IPS DF 4.7 (cell line): ENCODE data around the gene RAB6A.
A peak's percentile ranks its signal among the peaks of the same experiment; 100 is the strongest.
"Not testable (repeated sequence)": the region's sequence is repeated elsewhere in the genome, so short reads cannot be mapped to it uniquely, and the experiment has no call there.

Experiments
- DNase-seq: peaks from one replicate; pipeline ENCODE4 v3.0.0-alpha.2; 2013; ENCODE audit warnings: low spot score; ENCODE audit errors: extremely low read depth

RAB6A gene

DNA sequence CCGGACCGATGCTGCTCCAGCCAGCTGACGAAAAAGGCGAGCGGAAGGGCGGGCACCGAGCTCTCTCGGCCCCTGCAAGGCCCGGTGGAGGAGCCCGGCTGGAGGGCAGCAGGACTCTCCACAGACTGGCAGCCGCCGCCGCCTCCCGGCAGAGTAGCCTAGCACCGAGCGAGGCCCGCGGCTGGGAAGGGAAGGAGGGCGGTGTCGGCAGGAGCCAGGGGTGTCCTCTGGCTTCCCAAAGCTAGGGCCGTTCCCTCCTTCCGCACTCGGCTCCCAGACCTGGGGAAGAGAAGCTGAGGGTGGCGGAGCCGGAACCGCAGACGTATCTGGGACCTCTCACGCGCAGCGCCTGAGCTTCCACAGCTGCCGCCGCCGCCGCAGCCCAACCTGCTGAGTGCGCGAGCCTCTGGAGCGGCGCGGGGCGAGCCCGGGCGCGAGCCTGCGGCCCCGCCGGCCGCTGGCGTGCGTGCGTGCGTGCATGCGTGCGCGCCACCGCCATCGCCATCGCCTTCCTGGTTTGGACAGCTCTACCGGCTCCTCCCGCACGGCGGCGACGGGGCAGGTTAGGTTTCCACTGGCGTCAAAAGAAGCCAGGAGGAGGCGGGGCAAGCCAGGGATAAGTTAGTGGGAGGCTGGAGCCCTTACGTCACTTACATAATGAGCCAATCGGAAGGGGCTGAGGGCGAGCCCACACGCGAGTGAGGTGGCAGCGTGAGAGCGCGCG, at the start of gene RAB6A:
Gene RAB6A, minus strand, starts transcription at position 396 of the 724 bp plus-strand sequence. CDS start 439 bp downstream, outside the sequence.
- peak; percentile 98 for DNase-seq

DNA sequence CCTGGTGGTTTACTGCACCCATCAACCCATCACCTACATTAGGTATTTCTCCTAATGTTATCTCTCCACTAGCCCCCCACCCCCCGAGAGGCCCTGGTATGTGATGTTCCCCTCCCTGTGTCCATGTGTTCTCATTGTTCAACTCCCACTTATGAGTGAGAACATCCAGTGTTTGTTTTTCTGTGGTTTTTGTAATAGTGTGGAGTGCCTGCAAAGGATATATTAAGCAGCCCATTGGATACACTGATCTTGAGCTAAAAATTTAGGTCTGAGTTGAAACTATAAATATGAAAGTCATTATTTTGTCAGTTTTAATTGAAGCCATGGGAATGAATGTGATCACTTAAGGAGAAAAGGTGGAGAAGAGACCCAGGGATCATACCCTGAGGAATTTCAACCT, 49.8 kb upstream of the RAB6A start:
- no peak for DNase-seq

DNA sequence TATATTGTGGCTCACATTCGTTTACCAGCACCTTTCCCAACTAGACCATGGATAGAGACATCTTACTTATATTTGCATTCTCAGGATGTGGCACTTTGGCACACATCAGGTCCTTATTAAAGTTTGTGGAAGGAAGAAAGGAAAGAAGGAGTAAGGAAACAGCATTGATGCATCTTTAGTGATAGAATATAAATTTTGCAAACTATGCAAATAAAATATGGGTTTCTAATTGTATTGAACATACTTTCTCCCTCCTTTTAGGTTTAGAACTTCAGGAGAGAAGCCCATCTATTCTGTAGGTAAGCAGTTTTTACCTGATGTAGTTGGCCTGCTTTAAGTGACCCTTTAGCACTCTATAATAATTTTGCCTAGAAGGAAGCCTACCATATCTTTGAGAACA, 47.2 kb upstream of the RAB6A start:
- DNase-seq = no peak

DNA sequence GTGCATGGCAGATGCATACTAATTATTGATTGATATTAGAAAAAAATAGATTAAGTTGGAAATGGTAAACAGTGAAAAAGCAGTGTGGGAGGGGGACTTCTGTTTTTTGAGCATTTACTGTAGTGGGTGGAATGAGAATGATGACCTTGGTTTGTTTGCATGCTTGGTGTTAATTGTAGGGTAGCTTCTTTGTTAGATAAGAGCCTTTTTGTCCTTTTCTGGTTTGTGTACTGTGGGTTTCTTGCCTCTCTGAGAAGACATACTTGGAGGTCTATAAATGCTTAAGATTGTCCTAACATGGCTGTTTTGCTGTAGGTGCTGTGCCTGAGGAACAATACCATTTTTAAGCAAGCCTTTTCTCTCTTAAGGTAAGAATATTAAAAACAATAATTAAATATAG, 43.8 kb upstream of the RAB6A start:
- no peak for DNase-seq

DNA sequence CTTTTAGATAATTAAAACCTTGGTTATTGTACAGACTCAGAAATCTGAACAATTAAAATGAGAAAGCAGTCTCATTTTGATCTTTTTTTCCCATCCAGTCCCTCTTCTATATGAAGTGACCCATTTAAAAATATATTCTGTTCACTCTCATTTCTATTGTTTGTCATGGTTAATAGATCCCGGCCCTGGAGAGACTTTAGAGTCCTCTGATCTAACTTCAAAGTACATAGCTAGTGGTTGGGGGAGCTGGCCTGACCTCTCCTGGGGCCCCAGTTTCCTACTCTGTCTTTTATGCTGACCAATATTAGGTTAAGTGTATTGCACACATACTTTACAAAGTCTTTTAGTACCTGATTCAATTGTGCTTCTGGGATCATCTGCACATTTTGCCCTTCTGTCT, 40.3 kb upstream of the RAB6A start:
- no peak for DNase-seq

DNA sequence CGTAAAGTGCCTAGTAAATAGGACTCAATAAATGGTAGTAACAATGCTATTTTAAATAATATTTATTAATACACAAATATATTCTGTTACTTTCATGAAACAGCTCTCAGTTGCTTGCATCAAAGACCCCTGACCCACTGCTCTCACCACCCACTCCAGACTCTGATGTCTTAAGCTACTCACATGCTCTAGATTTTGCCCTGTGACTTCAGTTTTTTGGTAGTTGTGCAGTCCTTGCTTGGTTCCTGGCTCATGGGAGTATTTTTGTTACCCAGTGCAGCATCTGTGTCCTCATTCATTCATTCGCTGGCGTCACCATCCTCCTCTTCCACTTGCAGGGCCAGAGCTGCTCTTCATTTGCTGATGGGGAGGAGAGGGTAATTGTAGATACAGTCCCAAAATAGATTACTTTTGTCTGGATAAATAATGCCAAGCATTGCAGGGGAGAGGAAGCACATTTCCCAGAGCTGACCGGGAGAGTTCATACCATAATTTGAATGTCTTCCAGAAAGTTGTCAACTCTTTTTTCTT, 39.5 kb upstream of the RAB6A start:
- DNase-seq = no peak

DNA sequence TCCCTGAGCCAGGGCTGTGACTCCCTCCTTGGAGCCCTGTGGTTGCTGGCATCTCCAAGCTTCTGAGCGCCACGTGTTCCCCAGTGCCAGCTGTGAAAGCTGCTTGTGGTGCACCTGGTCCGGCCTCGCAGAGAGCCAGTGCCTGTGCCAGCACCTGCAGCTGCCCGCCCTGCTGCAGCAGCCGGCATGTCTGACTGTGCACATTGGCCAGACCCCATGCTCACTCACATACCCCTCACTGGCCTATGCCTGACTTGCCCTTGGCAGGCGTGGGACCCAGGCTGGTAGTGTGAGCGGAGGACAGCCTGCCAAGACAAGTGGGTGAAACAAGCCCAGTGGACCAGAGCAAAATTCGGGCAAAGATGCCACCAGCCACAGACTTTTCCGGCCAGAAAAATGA, 36.6 kb upstream of the RAB6A start:
- DNase-seq = no peak

DNA sequence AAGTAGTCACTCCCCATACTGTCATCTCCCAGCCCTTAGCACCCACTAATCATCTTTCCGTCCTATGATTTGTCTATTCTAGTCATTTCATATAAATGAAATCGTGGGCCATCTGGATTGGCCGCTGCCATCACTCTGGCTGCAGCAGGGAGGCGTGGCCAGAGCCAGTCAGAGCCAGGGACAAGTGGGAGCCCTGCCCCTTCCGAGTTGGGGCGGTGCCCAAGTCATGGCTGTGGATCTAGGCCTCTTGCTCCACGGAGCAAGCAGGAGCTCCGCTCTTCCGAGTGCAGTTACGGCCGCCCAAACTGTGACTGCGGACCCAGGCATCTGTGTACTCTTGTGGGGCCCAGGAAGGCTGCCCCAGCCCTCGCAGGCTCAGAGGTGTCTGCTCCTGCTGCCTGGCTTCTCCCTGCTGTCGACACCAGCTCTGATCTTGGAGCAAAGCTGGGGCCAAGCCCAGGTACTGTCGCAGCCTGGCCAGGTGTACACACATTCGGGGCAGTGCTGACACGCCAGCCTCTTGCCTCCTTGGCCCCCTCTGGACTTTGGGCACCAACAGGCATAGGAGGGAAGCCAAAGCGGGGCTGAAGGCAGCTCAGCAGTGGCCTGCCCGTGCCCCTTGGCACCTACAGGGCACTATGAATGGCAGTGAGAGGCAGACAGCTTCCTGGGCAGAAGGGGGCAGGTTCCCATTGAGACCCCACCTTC, 35.2 kb upstream of the RAB6A start:
- DNase-seq = no peak

DNA sequence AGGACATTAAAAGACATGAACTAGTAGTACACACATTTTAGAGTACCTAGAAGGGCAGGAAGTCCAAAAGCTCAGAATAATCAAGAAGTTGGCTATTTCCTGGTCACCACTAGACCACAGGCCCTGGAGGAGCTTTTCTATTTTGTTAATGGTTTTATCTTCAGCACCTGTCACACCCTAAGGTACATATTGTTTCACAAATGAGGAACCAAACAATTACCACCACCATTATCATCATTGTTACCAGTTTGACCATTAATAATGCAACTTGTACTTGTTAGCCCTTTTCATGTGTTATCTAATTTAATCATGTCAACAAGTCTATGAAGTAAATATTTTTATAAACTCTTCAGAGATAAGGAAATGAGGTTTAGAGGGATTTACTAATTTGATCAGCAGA, 31.7 kb upstream of the RAB6A start:
- no peak for DNase-seq

DNA sequence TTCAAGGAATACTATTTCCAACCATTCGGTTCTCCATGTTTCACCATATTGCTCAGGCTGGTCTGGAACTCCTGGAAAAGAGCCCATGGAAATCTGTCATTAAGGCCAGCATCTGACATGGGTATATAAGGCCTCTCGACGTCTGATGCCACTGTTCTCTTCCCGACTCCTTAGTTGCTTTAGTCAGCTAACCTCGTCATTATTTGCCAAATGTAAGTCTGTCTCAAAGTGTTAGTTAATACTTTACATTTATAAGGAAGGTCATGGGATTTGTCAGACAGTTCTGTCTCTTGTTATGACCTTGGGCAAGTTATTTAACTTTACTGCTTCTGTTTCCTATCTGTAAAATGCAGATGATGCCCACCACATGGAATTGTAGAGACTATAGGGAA, 28.4 kb upstream of the RAB6A start:
- DNase-seq = no peak

DNA sequence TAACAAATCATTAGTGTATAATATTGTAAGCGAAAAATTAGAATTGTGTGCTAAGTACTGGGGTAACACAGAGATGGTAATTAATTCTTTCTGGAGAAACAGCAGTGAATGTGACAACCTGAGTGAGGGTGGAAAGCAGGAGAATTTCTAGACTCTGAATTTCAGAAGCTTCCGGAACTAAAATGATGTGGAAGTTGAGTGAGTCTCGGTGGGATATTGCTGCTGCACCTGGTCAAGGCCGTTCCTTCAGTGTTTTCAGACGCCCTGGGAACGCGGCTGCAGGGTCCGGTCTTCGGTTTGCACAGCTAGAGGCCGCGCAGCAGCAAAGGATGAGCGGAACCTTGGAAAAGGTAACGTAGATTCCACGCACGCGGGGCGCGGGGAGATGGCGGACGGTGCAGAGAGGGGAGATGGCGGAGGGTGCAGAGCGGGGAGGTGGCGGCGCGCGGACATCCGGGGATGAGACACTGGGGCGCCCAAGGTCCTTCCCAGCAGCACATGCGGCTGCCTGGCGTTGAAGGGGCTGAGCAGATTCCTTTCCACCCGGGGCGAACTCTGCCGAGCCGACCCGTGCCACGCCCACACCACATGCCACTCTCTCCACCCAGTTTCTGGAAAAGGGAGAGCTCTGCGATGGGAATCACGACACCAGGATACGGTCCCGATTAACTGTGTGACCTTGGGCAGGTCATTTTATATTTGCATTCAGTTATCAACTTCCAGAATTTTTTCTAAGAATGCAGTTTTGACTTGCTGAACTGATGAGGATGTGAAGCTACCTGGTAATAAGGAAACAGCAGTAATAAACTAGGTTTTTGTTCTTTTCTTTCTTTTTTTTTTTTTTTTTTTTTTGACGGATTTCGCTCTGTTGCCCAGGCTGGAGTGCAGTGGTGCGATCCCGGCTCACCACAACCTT, 27.0 kb upstream of the RAB6A start, which contains the start of gene MRPL48:
Gene MRPL48, plus strand, starts transcription at position 232 of the 916 bp plus-strand sequence. Its CDS starts 98 bp downstream, at position 330.
- peak; percentile 38 for DNase-seq

DNA sequence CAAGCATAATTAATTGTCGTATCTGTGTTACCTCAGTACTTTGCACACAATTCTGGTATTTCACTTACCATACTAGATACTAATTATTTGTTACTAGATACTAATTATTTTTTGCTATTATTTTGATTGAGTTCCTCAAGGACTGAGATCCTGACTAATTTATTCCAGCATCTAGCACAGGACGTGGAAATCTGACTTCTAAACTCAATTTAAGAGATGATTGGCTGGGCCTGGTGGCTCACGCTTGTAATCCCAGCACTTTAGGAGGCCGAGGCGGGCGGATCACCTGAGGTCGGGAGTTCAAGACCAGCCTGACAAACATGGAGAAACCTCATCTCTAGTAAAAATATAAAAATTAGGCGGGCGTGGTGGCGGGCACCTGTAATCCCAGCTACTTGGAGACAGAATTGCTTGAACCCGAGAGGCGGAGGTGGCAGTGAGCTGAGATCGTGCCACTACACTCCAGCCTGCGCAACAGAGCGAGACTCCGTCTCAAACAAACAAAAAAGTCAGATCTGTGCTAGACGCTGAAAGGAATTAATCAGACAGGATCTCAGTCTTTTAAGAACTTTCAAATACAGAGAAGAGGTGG, 26.3 kb upstream of the RAB6A start:
- no peak for DNase-seq

DNA sequence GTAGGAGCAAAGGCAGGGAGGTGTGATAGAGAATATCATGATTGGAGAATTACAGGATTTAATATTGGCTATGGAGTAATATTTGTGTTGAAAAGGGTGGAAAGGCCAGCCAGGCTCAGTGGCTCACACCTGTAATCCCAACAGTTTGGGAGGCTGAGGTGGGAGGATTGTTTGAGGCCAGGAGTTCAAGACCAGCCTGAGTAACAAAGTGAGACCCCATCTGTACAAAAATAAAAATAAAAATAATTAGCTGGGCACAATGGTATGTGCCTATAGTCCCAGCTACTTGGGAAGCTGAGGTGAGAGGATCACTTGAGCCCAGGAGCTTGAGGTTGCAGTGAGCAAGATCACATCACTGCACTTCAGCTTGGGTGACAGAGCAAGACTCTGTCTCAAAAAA, 24.6 kb upstream of the RAB6A start:
- DNase-seq = not testable (repeated sequence)

DNA sequence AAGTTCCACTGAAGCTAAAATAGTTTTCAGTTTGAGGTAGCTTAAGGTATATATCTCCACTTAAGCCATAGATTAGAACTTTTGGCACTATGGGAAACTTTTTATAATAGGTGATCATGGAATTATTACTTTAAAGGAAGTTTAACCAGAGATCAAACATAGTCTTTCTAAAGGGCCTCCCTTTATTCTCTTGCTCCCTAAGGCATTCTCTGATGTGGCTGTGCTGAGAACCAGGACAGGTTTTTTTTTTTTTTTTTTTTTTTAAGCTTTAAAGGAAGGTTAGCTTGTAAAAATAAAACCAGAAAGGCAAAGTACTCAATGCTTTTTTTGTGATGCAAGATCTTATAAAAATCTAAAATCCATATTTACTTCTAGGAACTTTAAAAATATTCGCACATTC, 23.9 kb upstream of the RAB6A start:
- DNase-seq = no peak

DNA sequence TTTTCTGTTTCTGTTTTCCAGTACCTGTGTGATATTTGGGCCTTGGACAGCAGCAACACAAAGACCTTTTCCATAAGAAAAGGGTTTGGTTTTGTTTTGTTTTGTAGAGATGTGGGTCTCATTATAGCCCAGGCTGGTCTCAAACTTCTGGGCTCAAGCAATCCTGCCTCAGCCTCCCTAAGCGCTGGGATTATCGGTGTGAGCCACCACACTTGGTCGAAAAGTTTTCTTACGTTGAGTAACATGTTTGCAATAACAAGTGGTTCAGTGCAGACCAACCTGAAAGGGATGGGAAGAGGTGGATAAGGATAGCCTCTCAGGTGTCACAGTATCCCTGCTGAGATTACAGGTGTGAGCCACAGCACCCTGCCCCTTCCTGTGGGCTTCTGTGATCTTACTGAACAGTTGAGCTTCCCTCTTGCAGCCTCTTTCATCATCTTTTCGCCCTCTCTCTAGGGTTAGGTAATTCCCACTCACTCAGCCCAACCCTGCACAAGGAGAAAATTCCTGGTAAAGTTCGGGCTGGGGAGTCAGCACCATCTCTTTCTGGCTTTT, 23.3 kb upstream of the RAB6A start:
- DNase-seq = no peak

DNA sequence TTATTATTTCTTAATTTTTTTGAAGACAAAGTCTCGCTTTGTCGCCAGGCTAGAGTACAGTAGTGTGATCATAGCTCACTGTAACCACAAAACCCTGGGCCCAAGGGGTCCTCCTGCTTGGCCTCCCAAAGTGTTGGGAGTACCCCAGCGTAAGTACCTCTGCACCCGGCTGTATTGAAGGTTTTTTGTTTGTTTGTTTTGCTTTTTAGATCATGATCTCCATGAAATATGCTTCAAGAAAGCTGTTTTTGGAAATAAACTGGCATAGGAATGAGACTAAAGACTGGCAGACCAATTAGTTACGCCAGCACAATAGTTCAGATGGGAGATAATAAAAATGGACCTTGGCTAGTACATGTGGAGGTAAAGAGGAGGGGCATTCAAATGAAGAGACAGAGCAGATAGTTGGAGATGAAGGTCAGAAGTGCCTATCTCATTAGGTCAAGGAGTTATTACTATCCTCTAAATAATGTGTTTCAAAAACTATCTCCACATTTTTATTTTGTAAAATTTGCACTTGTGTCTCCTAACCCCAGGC, 22.7 kb upstream of the RAB6A start:
- DNase-seq = no peak

DNA sequence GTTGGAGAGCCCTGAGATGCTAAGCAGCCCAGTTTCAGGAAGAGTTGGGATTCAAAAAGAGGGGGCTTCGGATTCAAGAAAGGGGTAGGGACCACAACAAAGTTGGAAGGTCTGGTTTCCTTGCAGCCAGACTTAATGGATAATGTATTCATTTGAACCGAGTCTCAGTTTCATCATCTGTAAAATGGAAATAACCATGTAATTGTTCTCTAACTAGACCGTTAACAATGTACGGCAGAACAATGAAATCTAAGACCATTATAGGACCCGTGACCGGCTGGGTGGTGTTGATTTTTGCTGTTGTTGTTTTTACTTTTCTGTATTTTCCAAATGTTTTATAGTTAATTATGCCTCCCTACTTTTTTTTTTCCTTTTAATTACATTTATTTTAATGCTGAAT, 20.4 kb upstream of the RAB6A start:
- no peak for DNase-seq

DNA sequence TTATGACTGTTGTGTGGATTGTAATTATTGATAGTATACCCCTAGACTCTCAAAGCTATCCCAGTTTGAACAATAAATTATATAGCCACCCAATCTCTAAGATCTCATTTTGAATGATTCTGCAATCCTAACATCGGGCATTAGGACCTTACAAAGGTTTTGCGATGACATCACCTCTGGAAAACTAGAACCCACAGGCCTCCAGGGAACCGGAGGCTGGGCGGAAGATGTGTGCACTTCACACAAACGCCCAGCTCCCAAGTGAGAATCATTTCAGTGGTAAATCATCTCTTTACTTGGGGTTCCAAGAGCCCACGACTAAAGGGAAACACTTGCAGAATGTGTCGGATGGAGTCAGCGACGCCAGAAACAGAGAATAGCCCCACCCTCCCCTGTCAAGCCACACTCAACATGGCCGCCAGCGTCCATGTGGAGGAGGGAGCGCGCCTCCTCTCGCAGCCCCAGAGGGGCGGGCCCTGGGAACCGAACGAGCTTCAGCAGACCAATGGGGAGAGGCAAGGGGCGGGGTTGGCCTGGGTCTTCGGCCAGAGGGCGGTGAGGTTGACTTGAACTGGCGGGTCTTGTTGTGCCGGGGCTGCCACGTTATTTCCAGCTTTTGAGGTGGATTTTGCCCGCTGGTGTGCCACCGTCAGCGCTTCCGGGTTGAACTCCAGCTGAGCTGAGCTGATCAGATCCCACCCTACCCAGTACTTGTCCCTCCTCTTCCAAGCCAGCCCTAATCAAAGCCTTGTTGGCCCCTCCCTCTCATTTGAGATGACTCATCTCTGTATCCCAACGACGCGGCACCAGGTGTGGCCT, 18.4 kb upstream of the RAB6A start:
- DNase-seq = peak; percentile 87

DNA sequence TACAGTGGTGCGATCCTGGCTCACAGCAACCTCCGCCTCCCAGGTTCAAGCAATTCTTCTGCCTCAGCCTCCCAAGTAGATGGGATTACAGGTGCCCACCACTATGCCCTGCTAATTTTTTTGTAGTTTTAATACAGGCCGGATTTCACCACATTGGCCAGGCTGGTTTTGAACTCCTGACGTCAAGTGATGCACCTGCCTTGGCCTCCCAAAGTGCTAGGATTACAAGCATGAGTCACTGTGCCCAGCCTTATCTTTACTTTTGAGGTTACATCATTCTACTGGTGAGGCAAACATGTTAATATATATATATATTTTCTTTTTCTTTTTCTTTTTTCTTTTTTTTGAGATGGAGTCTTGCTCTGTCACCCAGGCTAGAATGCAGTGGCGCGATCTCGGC, 9.9 kb upstream of the RAB6A start:
- DNase-seq = not testable (repeated sequence)

DNA sequence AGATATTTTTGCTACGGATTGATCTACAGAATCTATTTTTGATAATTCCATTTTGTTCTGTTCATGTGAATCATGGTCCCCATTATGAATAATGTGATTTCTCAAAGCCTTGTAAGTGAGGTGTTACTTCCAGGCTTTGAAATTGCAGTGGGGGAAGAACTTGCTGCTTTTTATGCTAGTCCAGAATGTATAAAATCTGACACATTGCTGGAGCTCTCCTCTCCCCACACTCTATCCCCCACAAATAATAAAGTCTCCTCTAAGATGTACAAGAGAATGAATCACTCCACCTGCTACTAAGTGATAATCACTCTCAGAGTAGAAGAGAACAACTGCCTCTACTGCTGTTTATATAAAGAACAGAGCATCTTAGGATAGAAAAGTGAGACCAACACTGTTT, 5.9 kb upstream of the RAB6A start:
- no peak for DNase-seq
